ENCODE results near the gene DACH1. TPM values are rescaled to one million over a fixed set of nuclear protein-coding genes. Genes with fewer than 3 reads are reported as not detected.

Gene DACH1
- total RNA-seq, 1 donor from 2014 or later = 1.6 TPM

GRCh38 chr13:71814806-71815360 is 52.1 kb downstream of the DACH1 start:
- Histone ChIP-seq H3K27me3 (ENCODE audit: insufficient read depth, low read length) (no peaks in the 10 kb centered on the region), H3K4me1 (ENCODE audit: insufficient read depth, low read length) (no peaks in the 10 kb centered on the region), H3K36me3 (ENCODE audit: insufficient read depth, low read length) (no peaks in the 10 kb centered on the region), H3K9ac (ENCODE audit: low read length) (no peak overlapping the region), H2AFZ (ENCODE audit: low read depth, low read length) (no peak overlapping the region), H3K79me2 (ENCODE audit: insufficient read depth, low read length) (no peaks in the 10 kb centered on the region), H3K4me3 (ENCODE audit: insufficient read depth, low read depth, low read length) (no peak overlapping the region), H3K27ac (ENCODE audit: low read depth, low read length) (no peak overlapping the region), H3K4me2 (ENCODE audit: low read length) (no peak overlapping the region), H3K9me3 (ENCODE audit: insufficient read depth, low read depth, low read length) (no peaks in the 10 kb centered on the region), H4K20me1 (ENCODE audit: insufficient read depth, low read length) (no peaks in the 10 kb centered on the region)
- Mint-ChIP-seq H3K4me1 (ENCODE audit: low read depth, unreplicated experiment) (peaks cover 11% of the 10 kb centered on the region), H3K27me3 (ENCODE audit: low read depth, unreplicated experiment) (no peaks in the 10 kb centered on the region), H3K27ac (ENCODE audit: unreplicated experiment) (no peak overlapping the region), H3K4me3 (ENCODE audit: unreplicated experiment) (no peak overlapping the region), H3K9me3 (ENCODE audit: unreplicated experiment) (no peaks in the 10 kb centered on the region), H3K36me3 (ENCODE audit: low read depth, unreplicated experiment) (no peaks in the 10 kb centered on the region)
- TF ChIP-seq EZH2 (IDR thresholded peaks at IDR 0.05; ENCODE audit: insufficient read depth, low read length) = no peak
- no peak for TF ChIP-seq CTCF (IDR thresholded peaks at IDR 0.05; ENCODE audit: insufficient read depth, low read depth, low read length)
- FAIRE-seq (no peak), DNase-seq (ENCODE audit: low read depth) (no peak)

DNA sequence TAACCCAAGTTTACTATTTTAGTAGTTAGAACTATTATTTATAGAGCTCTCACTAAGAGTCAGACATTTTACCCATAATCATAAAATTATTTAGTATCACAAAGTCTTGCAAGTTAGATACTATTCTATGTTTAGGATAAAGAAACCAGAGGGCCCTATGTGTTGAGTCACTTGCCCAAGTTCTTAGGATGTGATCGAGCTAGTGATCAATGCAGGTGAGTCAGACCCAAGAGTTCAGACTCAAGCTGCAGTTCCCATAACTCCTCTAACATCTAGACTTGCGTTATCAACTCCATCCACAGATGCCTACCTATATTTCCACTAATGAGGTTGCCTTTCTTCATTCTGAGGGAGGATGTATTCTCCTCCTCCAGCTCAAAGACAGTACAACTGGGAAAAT is 53.8 kb downstream of the DACH1 start:
- DNase-seq (ENCODE audit: low read depth) (no peak), FAIRE-seq (no peak)
- Histone ChIP-seq H3K27ac (ENCODE audit: low read depth, low read length) (no peak overlapping the region), H3K4me2 (ENCODE audit: low read length) (no peak overlapping the region), H3K4me3 (ENCODE audit: insufficient read depth, low read depth, low read length) (no peak overlapping the region), H3K36me3 (ENCODE audit: insufficient read depth, low read length) (no peaks in the 10 kb centered on the region), H3K27me3 (ENCODE audit: insufficient read depth, low read length) (no peaks in the 10 kb centered on the region), H3K4me1 (ENCODE audit: insufficient read depth, low read length) (no peaks in the 10 kb centered on the region), H4K20me1 (ENCODE audit: insufficient read depth, low read length) (no peaks in the 10 kb centered on the region), H3K79me2 (ENCODE audit: insufficient read depth, low read length) (no peaks in the 10 kb centered on the region), H2AFZ (ENCODE audit: low read depth, low read length) (no peak overlapping the region), H3K9ac (ENCODE audit: low read length) (no peak overlapping the region), H3K9me3 (ENCODE audit: insufficient read depth, low read depth, low read length) (no peaks in the 10 kb centered on the region)
- Mint-ChIP-seq H3K27me3 (ENCODE audit: low read depth, unreplicated experiment) (no peaks in the 10 kb centered on the region), H3K9me3 (ENCODE audit: unreplicated experiment) (no peaks in the 10 kb centered on the region), H3K27ac (ENCODE audit: unreplicated experiment) (no peak overlapping the region), H3K4me1 (ENCODE audit: low read depth, unreplicated experiment) (peaks cover 3% of the 10 kb centered on the region), H3K36me3 (ENCODE audit: low read depth, unreplicated experiment) (no peaks in the 10 kb centered on the region), H3K4me3 (ENCODE audit: unreplicated experiment) (no peak overlapping the region)
- TF ChIP-seq EZH2 (IDR thresholded peaks at IDR 0.05; ENCODE audit: insufficient read depth, low read length) (no peak), CTCF (IDR thresholded peaks at IDR 0.05; ENCODE audit: insufficient read depth, low read depth, low read length) (no peak)

DNA sequence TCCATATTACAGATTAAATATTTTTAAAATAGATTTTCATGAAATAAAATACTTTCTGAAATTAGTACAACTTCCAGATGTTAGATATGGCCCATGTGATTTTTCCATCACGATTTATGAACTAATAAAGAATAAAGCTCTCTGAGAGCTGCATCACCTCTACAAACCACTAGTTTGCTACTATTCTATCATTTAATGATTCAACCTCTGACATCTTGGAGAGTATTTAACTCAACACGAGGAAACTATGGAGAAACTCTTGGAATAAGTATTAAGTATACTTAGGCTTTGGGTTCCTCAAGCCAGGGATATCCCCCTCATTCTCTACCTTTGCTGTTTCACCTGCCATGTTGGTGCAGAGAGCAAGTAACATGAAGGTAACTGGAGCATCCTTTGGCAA is 55.7 kb downstream of the DACH1 start:
- Histone ChIP-seq H3K4me1 (ENCODE audit: insufficient read depth, low read length) (no peaks in the 10 kb centered on the region), H3K27me3 (ENCODE audit: insufficient read depth, low read length) (no peaks in the 10 kb centered on the region), H3K36me3 (ENCODE audit: insufficient read depth, low read length) (no peaks in the 10 kb centered on the region), H3K9ac (ENCODE audit: low read length) (no peak overlapping the region), H2AFZ (ENCODE audit: low read depth, low read length) (no peak overlapping the region), H3K9me3 (ENCODE audit: insufficient read depth, low read depth, low read length) (no peaks in the 10 kb centered on the region), H3K27ac (ENCODE audit: low read depth, low read length) (no peak overlapping the region), H3K4me3 (ENCODE audit: insufficient read depth, low read depth, low read length) (no peak overlapping the region), H3K79me2 (ENCODE audit: insufficient read depth, low read length) (no peaks in the 10 kb centered on the region), H4K20me1 (ENCODE audit: insufficient read depth, low read length) (no peaks in the 10 kb centered on the region), H3K4me2 (ENCODE audit: low read length) (no peak overlapping the region)
- FAIRE-seq (no peak), DNase-seq (ENCODE audit: low read depth) (no peak)
- no peak overlapping the region for H3K4me3 Mint-ChIP-seq (ENCODE audit: unreplicated experiment)
- H3K36me3 Mint-ChIP-seq (ENCODE audit: low read depth, unreplicated experiment) = no peaks in the 10 kb centered on the region
- H3K27me3 Mint-ChIP-seq (ENCODE audit: low read depth, unreplicated experiment) = no peaks in the 10 kb centered on the region
- TF ChIP-seq CTCF (IDR thresholded peaks at IDR 0.05; ENCODE audit: insufficient read depth, low read depth, low read length) (no peak), EZH2 (IDR thresholded peaks at IDR 0.05; ENCODE audit: insufficient read depth, low read length) (no peak)
- H3K9me3 Mint-ChIP-seq (ENCODE audit: unreplicated experiment) = no peaks in the 10 kb centered on the region
- H3K4me1 Mint-ChIP-seq (ENCODE audit: low read depth, unreplicated experiment) = peaks cover 3% of the 10 kb centered on the region
- H3K27ac Mint-ChIP-seq (ENCODE audit: unreplicated experiment) = no peak overlapping the region
